ENCODE results near the gene ATXN2L.
"Not testable (repeated sequence)": the region's sequence is repeated elsewhere in the genome, so short reads cannot be mapped to it uniquely, and the experiment has no call there.

The ATXN2L gene, protein sequence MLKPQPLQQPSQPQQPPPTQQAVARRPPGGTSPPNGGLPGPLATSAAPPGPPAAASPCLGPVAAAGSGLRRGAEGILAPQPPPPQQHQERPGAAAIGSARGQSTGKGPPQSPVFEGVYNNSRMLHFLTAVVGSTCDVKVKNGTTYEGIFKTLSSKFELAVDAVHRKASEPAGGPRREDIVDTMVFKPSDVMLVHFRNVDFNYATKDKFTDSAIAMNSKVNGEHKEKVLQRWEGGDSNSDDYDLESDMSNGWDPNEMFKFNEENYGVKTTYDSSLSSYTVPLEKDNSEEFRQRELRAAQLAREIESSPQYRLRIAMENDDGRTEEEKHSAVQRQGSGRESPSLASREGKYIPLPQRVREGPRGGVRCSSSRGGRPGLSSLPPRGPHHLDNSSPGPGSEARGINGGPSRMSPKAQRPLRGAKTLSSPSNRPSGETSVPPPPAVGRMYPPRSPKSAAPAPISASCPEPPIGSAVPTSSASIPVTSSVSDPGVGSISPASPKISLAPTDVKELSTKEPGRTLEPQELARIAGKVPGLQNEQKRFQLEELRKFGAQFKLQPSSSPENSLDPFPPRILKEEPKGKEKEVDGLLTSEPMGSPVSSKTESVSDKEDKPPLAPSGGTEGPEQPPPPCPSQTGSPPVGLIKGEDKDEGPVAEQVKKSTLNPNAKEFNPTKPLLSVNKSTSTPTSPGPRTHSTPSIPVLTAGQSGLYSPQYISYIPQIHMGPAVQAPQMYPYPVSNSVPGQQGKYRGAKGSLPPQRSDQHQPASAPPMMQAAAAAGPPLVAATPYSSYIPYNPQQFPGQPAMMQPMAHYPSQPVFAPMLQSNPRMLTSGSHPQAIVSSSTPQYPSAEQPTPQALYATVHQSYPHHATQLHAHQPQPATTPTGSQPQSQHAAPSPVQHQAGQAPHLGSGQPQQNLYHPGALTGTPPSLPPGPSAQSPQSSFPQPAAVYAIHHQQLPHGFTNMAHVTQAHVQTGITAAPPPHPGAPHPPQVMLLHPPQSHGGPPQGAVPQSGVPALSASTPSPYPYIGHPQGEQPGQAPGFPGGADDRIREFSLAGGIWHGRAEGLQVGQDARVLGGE

DNA sequence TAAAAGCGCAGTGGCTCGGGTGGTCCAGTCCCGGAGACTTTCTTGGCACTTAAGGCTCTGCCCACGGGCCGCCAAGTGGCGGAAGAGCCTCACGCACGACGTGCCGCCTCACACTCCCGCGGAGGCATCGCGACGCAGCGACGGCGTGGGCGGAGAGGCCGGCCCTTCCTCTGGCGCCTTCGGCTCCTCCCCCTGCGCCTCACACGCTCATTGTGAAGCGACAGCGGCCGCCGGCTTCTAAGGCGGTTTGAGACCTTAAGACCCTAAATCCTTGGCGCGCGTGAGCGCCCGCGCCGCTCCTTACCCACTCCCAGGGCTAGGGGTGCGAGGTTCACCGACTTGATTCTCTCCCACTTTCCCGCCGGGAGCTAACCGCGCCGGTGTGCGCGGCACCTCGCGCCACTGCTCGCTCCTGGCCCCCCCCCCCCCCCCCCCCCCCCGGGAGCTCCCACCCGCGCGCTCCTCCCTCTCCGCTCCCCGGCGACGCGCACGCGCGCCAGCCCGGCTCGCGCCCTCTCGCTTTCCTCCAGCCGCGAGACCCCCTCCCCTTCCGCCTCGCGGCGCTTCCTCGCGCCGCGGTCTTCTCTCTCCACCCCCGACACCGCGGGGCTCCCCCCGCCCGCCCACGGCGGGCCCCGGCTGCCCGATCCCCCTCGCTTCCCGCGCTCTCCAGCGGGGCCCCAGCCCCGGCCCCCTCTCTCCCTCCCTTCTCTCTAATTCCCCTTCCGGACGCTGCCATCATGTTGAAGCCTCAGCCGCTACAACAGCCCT, at the start of gene ATXN2L:
Gene ATXN2L, plus strand, starts transcription at position 480 of the 771 bp plus-strand sequence. Its CDS starts 261 bp downstream, at position 741.
- DNase-seq: peak; percentile 94

DNA sequence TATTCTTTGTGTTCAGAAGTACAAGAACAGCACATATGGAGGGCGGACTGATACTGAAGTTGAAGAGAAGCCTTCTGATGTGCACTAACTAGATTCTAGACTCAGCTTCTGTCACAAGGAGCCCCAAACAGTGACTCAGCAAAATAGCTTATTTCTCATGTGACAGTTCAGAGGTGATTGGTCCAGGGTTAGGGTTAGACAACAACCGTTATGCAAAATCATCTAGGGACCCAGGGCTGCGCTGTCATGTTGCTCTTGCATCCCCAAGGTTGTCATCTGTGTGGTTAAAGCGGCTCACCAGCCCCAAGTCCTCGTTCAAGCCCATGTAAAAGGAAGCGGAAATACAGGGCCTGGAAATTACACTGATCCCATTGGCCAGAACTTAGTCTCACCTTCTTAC, 41.1 kb upstream of the ATXN2L start:
- DNase-seq: not testable (repeated sequence)

DNA sequence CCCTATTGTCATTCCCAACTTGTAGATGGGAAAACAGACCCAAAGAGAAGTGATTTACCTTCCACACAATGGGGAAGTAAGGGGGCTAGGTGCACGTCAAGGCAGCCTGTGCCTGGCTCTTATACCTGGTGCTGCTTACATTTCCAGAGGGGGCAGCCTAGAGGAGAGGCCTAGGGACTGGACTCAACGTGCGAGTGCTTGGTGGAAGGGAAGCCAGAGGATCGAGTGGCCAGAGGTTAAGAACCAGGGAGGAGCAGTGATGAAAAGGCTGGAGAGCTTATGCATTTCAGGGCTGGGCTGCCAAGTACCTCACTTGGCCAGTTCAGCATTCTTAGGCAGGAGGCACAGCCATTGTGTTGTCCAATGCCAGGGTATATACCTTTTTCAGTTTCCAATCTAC, 40.4 kb upstream of the ATXN2L start:
- not testable (repeated sequence) for DNase-seq

DNA sequence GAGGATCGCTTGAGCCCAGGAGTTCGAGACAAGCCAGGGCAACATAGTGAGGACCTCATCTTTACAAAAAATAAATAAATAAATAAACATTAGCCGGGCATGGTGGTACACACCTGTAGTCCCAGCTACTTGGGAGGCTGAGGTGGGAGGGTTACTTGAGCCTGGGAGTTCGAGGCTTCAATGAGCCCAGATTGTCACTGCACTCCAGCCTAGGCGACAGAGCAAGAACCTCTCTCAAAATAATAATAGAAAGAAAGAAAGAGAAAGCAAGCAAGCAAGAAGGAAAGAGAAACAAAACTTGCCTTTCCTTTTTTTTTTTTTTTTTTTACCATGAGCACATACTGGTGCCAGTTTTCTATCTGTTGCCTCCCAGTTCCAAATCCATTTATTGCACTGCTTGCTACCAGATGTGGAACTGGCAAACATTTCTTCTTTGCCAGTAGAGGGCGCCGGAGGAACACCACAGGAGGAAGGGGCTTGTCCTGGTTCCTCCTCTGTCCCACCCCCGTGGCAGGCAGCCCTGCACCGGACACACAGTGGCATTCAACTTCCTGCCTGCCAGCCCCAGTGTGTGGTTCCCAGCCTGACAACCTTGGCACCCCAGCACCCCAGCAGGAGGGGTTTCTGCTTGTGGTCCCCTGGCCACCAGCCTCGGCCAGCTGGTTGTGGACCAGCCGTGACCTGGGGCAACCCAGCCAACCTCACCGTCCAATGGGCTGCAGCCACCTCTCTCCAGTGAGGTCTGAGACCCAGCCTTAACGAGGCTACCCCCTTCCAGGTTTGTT, 20.4 kb upstream of the ATXN2L start:
- peak; percentile 50 for DNase-seq

DNA sequence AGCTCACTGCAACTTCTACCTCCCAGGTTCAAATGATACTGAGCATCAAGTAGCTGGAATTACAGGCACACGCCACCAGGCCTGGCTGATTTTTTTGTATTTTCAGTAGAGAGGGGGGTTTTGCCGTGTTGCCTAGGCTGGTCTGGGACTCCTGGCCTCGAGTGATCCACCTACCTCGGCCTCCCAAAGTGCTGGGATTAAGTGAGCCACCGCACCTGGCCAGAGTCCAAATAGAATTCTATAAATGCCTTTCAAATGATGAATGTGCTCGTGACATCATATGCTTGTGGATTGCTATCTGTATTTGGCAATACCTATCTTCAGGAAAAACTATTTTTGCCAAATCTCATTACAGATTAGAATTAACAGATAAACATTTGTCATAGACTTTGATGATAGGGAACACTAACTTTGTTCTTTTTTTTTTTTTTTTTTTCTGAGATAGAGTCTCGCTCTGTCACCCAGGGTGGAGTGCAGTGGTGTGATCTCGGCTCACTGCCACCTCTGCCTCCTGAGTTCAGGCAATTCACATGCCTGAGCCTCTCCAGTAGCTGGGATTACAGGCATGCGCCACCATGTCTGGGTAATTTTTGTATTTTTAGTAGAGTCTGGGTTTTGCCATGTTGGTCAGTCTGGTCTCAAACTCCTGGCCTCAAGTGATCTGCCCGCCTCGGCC, 15.2 kb upstream of the ATXN2L start:
- DNase-seq: not testable (repeated sequence)

DNA sequence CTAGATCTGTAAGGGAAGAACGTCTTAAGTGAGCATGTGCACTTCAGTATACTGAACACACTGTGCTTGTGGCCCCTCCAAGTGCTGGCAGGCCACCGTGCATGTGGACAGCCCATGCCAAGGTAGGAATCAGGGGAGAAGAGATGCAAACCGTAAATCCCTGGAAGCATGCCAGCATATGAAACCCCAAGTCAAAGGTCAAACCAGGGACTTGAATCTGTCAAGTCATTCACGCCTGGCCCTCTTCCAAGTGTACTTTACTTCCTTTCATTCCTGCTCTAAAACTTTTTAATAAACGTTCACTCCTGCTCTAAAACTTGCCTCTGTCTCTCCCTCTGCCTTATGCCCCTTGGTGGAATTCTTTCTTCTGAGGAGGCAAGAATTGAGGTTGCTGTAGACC, 2.8 kb upstream of the ATXN2L start:
- DNase-seq: no peak

DNA sequence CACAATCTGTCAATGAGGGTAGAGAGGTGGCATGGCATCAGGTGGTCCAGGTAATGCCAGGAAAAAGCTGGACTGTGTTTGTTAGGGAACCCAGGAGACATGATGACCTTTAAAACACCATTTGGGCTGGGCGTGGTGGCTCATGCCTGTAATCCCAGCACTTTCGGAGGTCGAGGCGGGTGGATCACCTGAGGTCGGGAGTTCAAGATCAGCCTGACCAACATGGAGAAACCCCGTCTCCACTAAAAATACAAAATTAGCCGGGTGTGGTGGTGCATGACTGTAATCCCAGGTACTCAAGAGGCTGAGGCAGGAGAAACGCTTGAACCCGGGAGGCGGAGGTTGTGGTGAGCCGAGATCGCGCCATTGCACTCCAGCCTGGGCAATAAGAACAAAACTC, 2.3 kb upstream of the ATXN2L start:
- DNase-seq: not testable (repeated sequence)

DNA sequence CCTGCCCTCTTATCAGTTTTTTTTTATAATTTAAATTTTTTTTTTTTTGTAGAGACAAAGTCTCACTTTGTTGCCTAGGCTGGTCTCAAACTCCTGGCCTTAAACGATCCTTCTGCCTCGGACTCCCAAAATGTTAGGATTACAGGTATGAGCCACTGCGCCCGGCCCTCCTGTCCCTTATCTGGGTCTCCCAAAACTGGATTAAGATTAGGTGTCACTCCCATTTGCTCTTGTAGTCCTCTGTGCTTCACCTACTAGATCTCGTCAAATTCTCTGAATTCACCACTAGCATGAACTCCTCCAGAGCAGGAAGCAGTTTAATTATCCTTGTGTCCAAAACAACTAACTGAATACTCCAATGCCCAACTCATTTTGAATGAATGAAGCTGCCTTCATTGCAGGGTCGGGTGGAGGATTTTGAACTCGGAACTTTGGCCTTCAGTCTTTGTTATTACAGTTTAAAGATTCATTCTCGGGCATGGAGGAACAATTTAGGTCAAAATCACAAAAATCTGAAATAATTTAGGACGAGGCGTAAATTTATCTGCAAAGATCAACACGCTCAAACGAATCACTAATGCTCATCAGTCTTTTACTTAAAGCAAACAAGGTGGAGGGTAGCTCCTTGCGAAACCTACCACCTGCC, 802 bp upstream of the ATXN2L start:
- no peak for DNase-seq

DNA sequence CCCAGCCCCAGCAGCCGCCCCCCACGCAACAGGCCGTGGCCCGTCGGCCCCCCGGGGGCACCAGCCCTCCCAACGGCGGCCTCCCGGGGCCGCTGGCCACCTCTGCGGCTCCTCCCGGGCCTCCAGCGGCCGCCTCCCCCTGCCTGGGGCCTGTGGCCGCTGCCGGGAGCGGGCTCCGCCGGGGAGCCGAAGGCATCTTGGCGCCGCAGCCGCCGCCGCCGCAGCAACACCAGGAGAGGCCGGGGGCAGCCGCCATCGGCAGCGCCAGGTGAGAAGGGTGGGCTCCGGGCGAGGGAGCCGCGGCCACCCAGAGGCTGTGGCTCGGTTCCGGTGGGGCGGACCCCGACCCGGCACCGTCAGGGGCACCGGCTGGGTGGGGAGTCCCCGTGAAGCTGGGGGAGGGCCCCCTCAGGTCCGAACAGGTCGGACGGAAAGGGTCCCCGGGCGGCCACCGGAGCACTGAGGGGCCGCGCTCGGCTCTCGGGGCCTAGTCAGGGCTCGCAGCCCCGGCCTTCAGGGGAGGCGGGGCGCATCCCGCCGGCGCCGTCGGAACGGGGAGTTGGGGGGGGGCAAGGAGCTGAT, 583 bp downstream of the ATXN2L start:
- no peak for DNase-seq

DNA sequence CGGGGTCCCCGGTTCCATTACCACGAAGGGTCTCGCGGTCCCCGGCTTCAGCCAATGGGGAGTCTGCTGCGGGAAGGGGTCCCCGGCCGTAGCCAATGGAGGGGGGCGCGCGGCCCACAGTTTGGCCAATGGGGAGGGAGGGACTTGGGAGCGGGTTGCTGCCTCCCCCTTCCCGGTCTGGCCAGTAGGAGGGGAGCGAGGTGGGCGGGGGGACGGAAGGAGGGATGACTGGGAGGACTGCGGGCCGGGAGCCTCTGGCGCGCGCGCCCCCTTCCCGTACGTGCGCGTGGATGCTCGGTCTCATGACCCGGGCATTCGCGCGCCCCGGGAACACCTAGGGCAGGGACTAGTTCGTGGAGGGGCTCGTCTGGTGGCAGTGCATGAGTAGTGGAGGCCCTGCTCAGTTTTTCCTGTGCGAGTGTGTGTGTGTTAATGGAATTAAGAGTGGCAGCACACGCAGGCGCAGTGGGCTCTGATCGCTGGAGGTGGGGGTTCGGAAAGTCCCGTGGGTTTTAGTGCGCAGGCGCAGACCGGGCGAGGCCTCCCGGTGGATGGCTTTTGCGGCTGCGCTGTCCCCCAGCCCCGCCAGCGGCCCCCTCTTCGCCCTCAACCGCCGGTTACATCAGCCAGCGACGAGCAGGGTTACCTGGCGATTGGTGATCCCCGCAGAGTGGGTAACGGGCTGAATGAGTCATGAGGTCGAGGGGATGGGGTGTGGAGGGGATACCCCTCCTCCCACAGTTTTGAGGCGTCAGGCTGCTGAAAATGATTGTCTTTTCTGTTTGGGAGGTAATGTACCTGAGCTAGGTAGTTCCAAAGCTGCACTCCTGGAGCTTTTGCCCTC, 1.3 kb downstream of the ATXN2L start:
- peak; percentile 95 for DNase-seq

DNA sequence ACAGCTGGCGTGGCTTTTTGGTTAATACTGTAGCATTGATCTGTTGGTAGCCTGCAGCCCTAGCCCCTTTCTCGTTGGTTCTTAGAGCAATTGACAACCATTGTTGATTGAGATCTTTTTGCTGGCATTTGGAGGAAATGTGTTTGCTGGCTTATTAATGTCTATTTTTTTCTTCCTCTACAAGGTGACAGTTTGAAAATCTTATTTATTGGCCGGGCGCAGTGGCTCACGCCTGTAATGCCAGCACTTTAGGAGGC, 1.8 kb downstream of the ATXN2L start:
- DNase-seq: no peak

DNA sequence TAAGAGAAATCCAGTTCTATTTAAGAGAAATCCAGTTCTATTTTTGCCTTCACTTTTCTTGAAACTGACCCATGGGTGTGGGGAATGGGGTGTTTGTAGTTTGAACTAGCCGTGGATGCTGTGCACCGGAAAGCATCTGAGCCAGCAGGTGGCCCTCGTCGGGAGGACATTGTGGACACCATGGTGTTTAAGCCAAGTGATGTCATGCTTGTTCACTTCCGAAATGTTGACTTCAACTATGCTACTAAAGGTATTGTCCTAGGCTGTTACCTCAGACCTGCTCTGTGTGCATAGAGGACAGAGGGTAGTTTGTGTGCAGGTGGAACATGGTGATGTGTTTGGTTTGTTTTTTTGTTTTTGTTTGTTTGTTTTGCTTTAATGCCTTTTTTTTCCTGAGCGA, 3.3 kb downstream of the ATXN2L start:
- no peak for DNase-seq

DNA sequence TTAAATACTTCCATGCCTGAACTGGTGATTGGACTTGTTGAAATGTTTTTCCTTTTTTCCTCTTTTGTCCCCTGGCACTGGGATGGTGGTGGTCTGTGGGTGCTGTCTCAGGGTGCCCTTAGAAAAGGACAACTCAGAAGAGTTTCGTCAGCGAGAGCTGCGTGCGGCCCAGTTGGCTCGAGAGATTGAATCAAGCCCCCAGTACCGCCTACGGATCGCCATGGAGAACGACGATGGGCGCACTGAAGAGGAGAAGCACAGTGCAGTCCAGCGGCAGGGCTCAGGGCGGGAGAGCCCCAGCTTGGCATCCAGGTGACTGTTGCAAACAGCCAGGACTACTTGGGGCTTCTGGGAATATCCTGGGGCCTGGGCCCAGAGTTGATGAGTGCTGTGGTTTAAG, 6.9 kb downstream of the ATXN2L start:
- DNase-seq: no peak

DNA sequence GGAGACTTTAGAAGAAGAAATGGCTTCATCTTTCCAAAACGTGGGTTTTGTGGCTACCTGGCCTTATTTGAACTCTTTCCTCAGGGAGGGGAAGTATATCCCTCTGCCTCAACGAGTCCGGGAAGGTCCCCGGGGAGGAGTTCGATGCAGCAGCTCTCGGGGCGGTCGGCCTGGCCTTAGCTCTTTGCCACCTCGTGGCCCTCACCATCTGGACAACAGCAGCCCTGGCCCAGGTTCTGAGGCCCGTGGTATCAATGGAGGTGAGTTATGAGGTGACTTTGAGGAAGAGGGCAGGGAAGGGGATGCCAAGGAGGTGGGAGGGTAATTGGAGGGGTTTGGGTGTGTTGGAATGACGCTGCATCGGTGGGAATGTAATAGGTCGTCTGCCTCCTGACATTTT, 7.7 kb downstream of the ATXN2L start:
- DNase-seq: no peak

DNA sequence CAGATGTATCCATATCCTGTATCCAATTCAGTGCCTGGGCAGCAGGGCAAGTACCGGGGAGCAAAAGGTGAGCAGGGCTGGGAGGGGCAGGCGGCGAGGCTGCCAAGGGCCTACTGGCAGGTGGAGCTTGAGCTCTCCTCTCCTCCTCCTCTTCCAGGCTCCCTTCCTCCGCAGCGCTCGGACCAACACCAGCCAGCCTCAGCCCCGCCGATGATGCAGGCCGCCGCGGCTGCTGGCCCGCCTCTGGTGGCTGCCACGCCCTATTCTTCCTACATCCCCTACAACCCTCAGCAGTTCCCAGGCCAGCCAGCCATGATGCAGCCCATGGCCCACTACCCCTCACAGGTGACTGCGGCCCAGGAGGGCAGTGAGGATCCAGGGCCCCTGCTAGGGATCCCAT, 11.6 kb downstream of the ATXN2L start:
- no peak for DNase-seq

DNA sequence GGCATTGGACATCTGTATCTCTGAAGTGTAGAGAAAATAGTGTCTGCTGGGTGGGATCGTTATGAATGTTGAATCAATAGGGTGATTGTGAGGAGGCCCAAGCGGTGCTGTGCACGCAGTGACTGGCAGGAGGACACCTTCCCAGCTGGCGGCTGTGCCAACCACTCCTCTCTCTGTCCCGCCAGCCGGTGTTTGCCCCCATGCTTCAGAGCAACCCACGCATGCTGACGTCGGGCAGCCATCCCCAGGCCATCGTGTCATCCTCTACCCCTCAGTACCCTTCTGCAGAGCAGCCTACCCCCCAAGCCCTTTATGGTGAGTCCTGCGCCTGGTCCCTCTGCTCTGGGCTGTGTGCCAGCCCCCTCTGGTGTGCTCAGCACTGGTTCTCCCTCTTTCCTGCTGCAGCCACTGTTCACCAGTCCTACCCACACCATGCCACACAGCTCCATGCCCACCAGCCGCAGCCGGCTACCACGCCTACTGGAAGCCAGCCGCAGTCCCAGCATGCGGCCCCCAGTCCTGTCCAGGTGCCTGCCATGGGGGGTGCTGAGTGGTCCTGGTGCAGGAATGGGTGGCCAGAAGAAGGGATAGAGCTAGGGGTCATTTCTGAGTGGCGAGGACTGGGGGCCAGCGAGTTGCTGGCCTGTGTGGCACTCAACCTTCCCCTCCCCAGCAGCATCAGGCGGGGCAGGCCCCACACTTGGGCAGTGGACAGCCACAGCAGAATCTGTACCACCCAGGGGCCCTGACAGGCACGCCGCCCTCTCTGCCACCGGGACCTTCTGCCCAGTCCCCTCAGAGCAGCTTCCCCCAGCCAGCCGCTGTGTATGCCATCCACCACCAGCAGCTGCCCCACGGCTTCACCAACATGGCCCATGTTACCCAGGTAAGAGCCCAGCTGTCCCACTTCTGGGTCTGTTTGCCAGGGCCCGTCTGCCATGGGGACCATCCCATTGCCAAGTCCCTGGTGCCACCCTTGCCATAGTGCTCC, 12.4 kb downstream of the ATXN2L start:
- no peak for DNase-seq

DNA sequence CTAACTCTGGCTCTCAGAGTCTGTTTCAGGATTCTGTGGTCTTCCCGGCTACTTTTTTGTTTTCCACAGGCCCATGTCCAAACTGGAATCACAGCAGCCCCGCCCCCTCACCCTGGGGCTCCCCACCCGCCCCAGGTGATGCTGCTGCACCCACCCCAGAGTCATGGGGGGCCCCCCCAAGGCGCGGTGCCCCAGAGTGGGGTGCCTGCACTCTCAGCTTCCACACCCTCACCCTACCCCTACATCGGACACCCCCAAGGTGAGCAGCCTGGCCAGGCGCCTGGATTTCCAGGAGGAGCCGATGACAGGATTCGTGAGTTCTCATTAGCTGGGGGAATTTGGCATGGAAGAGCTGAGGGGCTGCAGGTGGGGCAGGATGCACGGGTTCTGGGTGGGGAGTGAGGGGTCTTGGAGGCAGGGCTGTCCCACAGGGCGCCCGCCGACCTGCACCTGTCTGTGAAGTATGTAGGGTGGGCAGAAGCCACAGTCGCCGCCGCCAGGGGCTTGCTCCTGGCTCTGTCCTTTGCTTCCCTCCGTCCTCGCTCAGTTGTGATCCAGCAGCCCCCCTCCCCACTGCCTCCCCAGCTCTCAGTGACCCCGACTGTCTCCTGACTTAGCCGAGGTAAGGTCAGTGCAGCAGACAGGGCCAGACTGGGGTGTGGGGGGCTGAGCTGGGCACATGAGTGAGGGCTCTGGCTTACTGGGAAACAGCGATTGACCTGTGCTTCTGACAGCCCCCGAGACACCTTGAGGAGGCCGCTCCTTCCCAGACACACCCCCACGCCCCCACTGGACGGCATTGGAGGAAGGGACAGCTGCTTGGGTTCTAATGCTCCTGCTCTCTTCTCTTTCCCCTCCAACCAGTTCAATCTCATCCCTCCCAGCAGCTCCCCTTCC, 13.3 kb downstream of the ATXN2L start:
- no peak for DNase-seq

DNA sequence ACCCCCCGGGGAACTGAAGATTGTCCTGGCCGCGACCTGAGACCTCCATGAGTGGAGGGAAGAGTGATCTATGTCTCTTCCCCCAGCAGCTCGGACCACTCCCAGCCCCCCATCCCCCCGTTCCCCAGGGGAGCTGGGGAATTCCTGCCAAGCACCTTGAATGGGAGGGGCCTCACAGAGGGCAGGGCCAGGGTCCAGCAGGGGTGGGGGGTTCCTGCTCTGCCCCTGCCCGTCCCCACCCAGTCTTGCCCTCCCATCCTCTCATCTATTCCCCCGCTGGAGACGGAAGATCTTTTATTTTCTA, 13.9 kb downstream of the ATXN2L start:
- no peak for DNase-seq
